ENCODE results near the gene C2CD4A. TPM values are rescaled to one million over a fixed set of nuclear protein-coding genes. Genes with fewer than 3 reads are reported as not detected.

Gene C2CD4A
- total RNA-seq, 1 experiment from 2014 or later = 0.11 TPM

- Histone ChIP-seq H3K27me3 (replicated peaks; ENCODE audit: control insufficient read depth, insufficient read depth, low read length) (no peaks in the 10 kb centered on the region), H3K36me3 (ENCODE audit: control insufficient read depth, insufficient read depth, low read length) (no peaks in the 10 kb centered on the region), H3K9me3 (no peaks in the 10 kb centered on the region), H3K4me1 (peaks cover 5% of the 10 kb centered on the region; the same call in 1 of the 2 replicates), H3K4me3 (ENCODE audit: low read depth, low read length) (no peak overlapping the region)
- no peaks in the 10 kb centered on the region for H3K27me3 Mint-ChIP-seq (ENCODE audit: insufficient read depth, unreplicated experiment)
- BruUV-seq (replicated peaks) = no TSS peak
- CTCF ChIA-PET = no interaction called here
- POLR2A ChIA-PET = no interaction called here
- H3K27ac Mint-ChIP-seq (ENCODE audit: unreplicated experiment) = no peak overlapping the region
- H3K9me3 Mint-ChIP-seq (ENCODE audit: unreplicated experiment) = no peaks in the 10 kb centered on the region
- intact Hi-C loops (cut with micrococcal nuclease; ENCODE audit: unreplicated experiment) = no loop called here
- no peak overlapping the region for H3K4me3 Mint-ChIP-seq (ENCODE audit: unreplicated experiment)
- no peak for DNase-seq
- TF ChIP-seq CTCF (IDR thresholded peaks at IDR 0.05; ENCODE audit: insufficient read depth in 1 of 2, low read depth in 1 of 2, low read length in 1 of 2, severe bottlenecking in 1 of 2, unreplicated experiment in 1 of 2) = no peak
- no peaks in the 10 kb centered on the region for H3K36me3 Mint-ChIP-seq (ENCODE audit: insufficient read depth, unreplicated experiment)
- peaks cover 4% of the 10 kb centered on the region for H3K4me1 Mint-ChIP-seq (ENCODE audit: low read depth, unreplicated experiment)
These were observed 46.1 kb downstream of the C2CD4A start for GRCh38 chr15:62112616-62113593.

GRCh38 chr15:62115847-62116246 is 49.1 kb downstream of the C2CD4A start:
- no peaks in the 10 kb centered on the region for H3K27me3 Mint-ChIP-seq (ENCODE audit: insufficient read depth, unreplicated experiment)
- Histone ChIP-seq H3K27me3 (replicated peaks; ENCODE audit: control insufficient read depth, insufficient read depth, low read length) (no peaks in the 10 kb centered on the region), H3K4me1 (peaks cover 5% of the 10 kb centered on the region; the same call in 1 of the 2 replicates), H3K36me3 (ENCODE audit: control insufficient read depth, insufficient read depth, low read length) (no peaks in the 10 kb centered on the region), H3K4me3 (ENCODE audit: low read depth, low read length) (no peak overlapping the region), H3K9me3 (no peaks in the 10 kb centered on the region)
- H3K4me3 Mint-ChIP-seq (ENCODE audit: unreplicated experiment) = no peak overlapping the region
- no peak for TF ChIP-seq CTCF (IDR thresholded peaks at IDR 0.05; ENCODE audit: insufficient read depth in 1 of 2, low read depth in 1 of 2, low read length in 1 of 2, severe bottlenecking in 1 of 2, unreplicated experiment in 1 of 2)
- intact Hi-C loops (cut with micrococcal nuclease; ENCODE audit: unreplicated experiment) = no loop called here
- peak in 1 of 2 experiments; percentile 9 for DNase-seq
- CTCF ChIA-PET = no interaction called here
- POLR2A ChIA-PET = no interaction called here
- no peaks in the 10 kb centered on the region for H3K36me3 Mint-ChIP-seq (ENCODE audit: insufficient read depth, unreplicated experiment)
- peaks cover 10% of the 10 kb centered on the region for H3K4me1 Mint-ChIP-seq (ENCODE audit: low read depth, unreplicated experiment)
- no peaks in the 10 kb centered on the region for H3K9me3 Mint-ChIP-seq (ENCODE audit: unreplicated experiment)
- no TSS peak for BruUV-seq (replicated peaks)
- no peak overlapping the region for H3K27ac Mint-ChIP-seq (ENCODE audit: unreplicated experiment)

GRCh38 chr15:62118520-62119226 is 51.9 kb downstream of the C2CD4A start:
- Mint-ChIP-seq H3K9me3 (ENCODE audit: unreplicated experiment) (no peaks in the 10 kb centered on the region), H3K4me1 (ENCODE audit: low read depth, unreplicated experiment) (peaks cover 10% of the 10 kb centered on the region), H3K36me3 (ENCODE audit: insufficient read depth, unreplicated experiment) (no peaks in the 10 kb centered on the region), H3K27ac (ENCODE audit: unreplicated experiment) (no peak overlapping the region), H3K27me3 (ENCODE audit: insufficient read depth, unreplicated experiment) (no peaks in the 10 kb centered on the region), H3K4me3 (ENCODE audit: unreplicated experiment) (no peak overlapping the region)
- no TSS peak for BruUV-seq (replicated peaks)
- ChIA-PET CTCF (no interaction called here), POLR2A (no interaction called here)
- no peaks in the 10 kb centered on the region for H3K36me3 ChIP-seq (ENCODE audit: control insufficient read depth, insufficient read depth, low read length)
- intact Hi-C loops (cut with micrococcal nuclease; ENCODE audit: unreplicated experiment) = no loop called here
- no peaks in the 10 kb centered on the region for H3K27me3 ChIP-seq (replicated peaks; ENCODE audit: control insufficient read depth, insufficient read depth, low read length)
- H3K9me3 ChIP-seq = no peaks in the 10 kb centered on the region
- H3K4me3 ChIP-seq (ENCODE audit: low read depth, low read length) = no peak overlapping the region
- no peak for DNase-seq
- H3K4me1 ChIP-seq = peaks cover 5% of the 10 kb centered on the region; the same call in 1 of the 2 replicates
- TF ChIP-seq CTCF (IDR thresholded peaks at IDR 0.05; ENCODE audit: insufficient read depth in 1 of 2, low read depth in 1 of 2, low read length in 1 of 2, severe bottlenecking in 1 of 2, unreplicated experiment in 1 of 2) = no peak
